KOPT-K1 (cell line): ENCODE results near the gene MYT1.
"Not testable (repeated sequence)": the region's sequence is repeated elsewhere in the genome, so short reads cannot be mapped to it uniquely, and the experiment has no call there.

Source experiments
- H3K27ac ChIP-seq: fragments of 200-600 bp; sonication (generic); 2 replicates; pipeline ENCODE4 v1.5.1; 2016; ENCODE audit warnings: antibody characterized with exemption, mild to moderate bottlenecking, low read depth, low read length; ENCODE audit not compliant: poor library complexity, severe bottlenecking
- H3K36me3 ChIP-seq: fragments of 200-600 bp; sonication (generic); 2 replicates; pipeline ENCODE4 v1.5.1; 2017; ENCODE audit warnings: antibody characterized with exemption, mild to moderate bottlenecking, low read length, moderate library complexity; ENCODE audit not compliant: insufficient read depth
- H3K9me3 ChIP-seq: fragments of 200-600 bp; sonication (generic); 2 replicates; pipeline ENCODE4 v1.5.1; 2017; ENCODE audit warnings: antibody characterized with exemption, low read length, mild to moderate bottlenecking; ENCODE audit not compliant: insufficient read depth, poor library complexity, severe bottlenecking

MYT1 gene

GRCh38 chr20:64183313-64183712 is 19.1 kb downstream of the MYT1 start:
- Histone ChIP-seq H3K27ac (no peak overlapping the region), H3K36me3 (no peaks in the 10 kb centered on the region), H3K9me3 (peaks cover 48% of the 10 kb centered on the region)

GRCh38 chr20:64184795-64185194 is 20.5 kb downstream of the MYT1 start:
- Histone ChIP-seq H3K9me3 (peaks cover 38% of the 10 kb centered on the region), H3K27ac (no peak overlapping the region), H3K36me3 (no peaks in the 10 kb centered on the region)

- peaks cover 34% of the 10 kb centered on the region for H3K9me3 ChIP-seq
- H3K36me3 ChIP-seq = no peaks in the 10 kb centered on the region
- no peak overlapping the region for H3K27ac ChIP-seq
These were observed 21.1 kb downstream of the MYT1 start for GRCh38 chr20:64185276-64185900.

- no peak overlapping the region for H3K27ac ChIP-seq
- peaks cover 34% of the 10 kb centered on the region for H3K9me3 ChIP-seq
- H3K36me3 ChIP-seq = no peaks in the 10 kb centered on the region
These were observed 21.9 kb downstream of the MYT1 start for GRCh38 chr20:64186071-64186598.

- H3K27ac ChIP-seq, H3K36me3 ChIP-seq: not testable (repeated sequence)
- peaks cover 34% of the 10 kb centered on the region for H3K9me3 ChIP-seq
These were observed 23.0 kb downstream of the MYT1 start for GRCh38 chr20:64187213-64187612.

- H3K36me3 ChIP-seq = no peaks in the 10 kb centered on the region
- H3K27ac ChIP-seq = no peak overlapping the region
- peaks cover 30% of the 10 kb centered on the region for H3K9me3 ChIP-seq
These were observed 23.8 kb downstream of the MYT1 start for GRCh38 chr20:64188091-64188490.

- no peaks in the 10 kb centered on the region for H3K36me3 ChIP-seq
- H3K27ac ChIP-seq = no peak overlapping the region
- H3K9me3 ChIP-seq = peaks cover 23% of the 10 kb centered on the region
These were observed 24.7 kb downstream of the MYT1 start for GRCh38 chr20:64188682-64189529.

- H3K27ac ChIP-seq = no peak overlapping the region
- H3K9me3 ChIP-seq = peaks cover 23% of the 10 kb centered on the region
- H3K36me3 ChIP-seq = no peaks in the 10 kb centered on the region
These were observed 25.3 kb downstream of the MYT1 start for GRCh38 chr20:64189530-64189966.

- Histone ChIP-seq H3K27ac (no peak overlapping the region), H3K36me3 (no peaks in the 10 kb centered on the region), H3K9me3 (peaks cover 23% of the 10 kb centered on the region)
These were observed 25.7 kb downstream of the MYT1 start for GRCh38 chr20:64189986-64190385.

GRCh38 chr20:64191002-64191401 is 26.8 kb downstream of the MYT1 start:
- Histone ChIP-seq H3K27ac (no peak overlapping the region), H3K36me3 (no peaks in the 10 kb centered on the region)

GRCh38 chr20:64192406-64192805 is 28.2 kb downstream of the MYT1 start:
- H3K27ac ChIP-seq = no peak overlapping the region

More at GRCh38 chr20:64191002-64191401, 26.8 kb downstream of the MYT1 start:
- peaks cover 18% of the 10 kb centered on the region for H3K9me3 ChIP-seq

GRCh38 chr20:64193058-64193457 is 28.8 kb downstream of the MYT1 start:
- peaks cover under 1% of the 10 kb centered on the region for H3K9me3 ChIP-seq
- H3K27ac ChIP-seq = no peak overlapping the region
- no peaks in the 10 kb centered on the region for H3K36me3 ChIP-seq

More at GRCh38 chr20:64192406-64192805, 28.2 kb downstream of the MYT1 start:
- no peaks in the 10 kb centered on the region for H3K36me3 ChIP-seq
- peaks cover 7% of the 10 kb centered on the region for H3K9me3 ChIP-seq

- no peaks in the 10 kb centered on the region for H3K36me3 ChIP-seq
- no peak overlapping the region for H3K27ac ChIP-seq
- H3K9me3 ChIP-seq = no peaks in the 10 kb centered on the region
These were observed 30.0 kb downstream of the MYT1 start for GRCh38 chr20:64194269-64194668.

GRCh38 chr20:64196309-64196708 is 32.1 kb downstream of the MYT1 start:
- no peaks in the 10 kb centered on the region for H3K9me3 ChIP-seq
- no peaks in the 10 kb centered on the region for H3K36me3 ChIP-seq

GRCh38 chr20:64196847-64197306 is 32.6 kb downstream of the MYT1 start:
- Histone ChIP-seq H3K36me3 (no peaks in the 10 kb centered on the region), H3K9me3 (no peaks in the 10 kb centered on the region), H3K27ac (no peak overlapping the region)

More at GRCh38 chr20:64196309-64196708, 32.1 kb downstream of the MYT1 start:
- H3K27ac ChIP-seq = no peak overlapping the region
